Measurements from ENCODE around the gene ANO9. TPM values are rescaled to one million over a fixed set of nuclear protein-coding genes. Genes with fewer than 3 reads are reported as not detected.

Gene ANO9
- total and polyA plus RNA-seq, 2 donors (not counting 1 experiment from before 2014, with no cell fraction given): not detected

GRCh38 chr11:452203-452744 lies 10.5 kb upstream of the ANO9 start:
- Histone ChIP-seq H3K4me1 (ENCODE audit: control insufficient read depth, extremely low read depth, insufficient read depth, low read length) (peaks cover 2% of the 10 kb centered on the region), H2AFZ (ENCODE audit: low read length) (no peak overlapping the region), H3K4me3 (replicated peaks in 1 of 4; ENCODE audit: control extremely low read depth in 1 of 4, insufficient read depth in 1 of 4, low read depth in 3 of 4, low read length in 4 of 4) (no peak overlapping the region), H3K27me3 (ENCODE audit: control insufficient read depth, insufficient read depth, low read length) (no peaks in the 10 kb centered on the region), H3K4me2 (ENCODE audit: extremely low read depth, insufficient read depth, low read length) (no peak overlapping the region), H3K9me3 (ENCODE audit: control insufficient read depth, insufficient read depth, low read depth, low read length) (no peaks in the 10 kb centered on the region), H3K36me3 (ENCODE audit: control insufficient read depth, insufficient read depth, low read length) (peaks cover 19% of the 10 kb centered on the region), H3K79me2 (ENCODE audit: control insufficient read depth, insufficient read depth, low read length) (peaks cover 38% of the 10 kb centered on the region), H3K27ac (ENCODE audit: insufficient read depth, low read length) (no peak overlapping the region), H4K20me1 (ENCODE audit: control insufficient read depth, extremely low read depth, insufficient read depth, low read length) (no peaks in the 10 kb centered on the region), H3K9ac (ENCODE audit: insufficient read depth, low read length) (no peak overlapping the region)
- no peak for TF ChIP-seq CTCF (conservative IDR thresholded peaks at IDR 0.05 in 1 of 2, IDR thresholded peaks at IDR 0.05 in 1 of 2; ENCODE audit: low read depth in 1 of 2, low read length in 2 of 2)
- no peak for TF ChIP-seq EZH2 (IDR thresholded peaks at IDR 0.05; ENCODE audit: low read length, missing control alignments)
- DNase-seq (ENCODE audit: low read depth in 2 of 2): no peak

GRCh38 chr11:451738-452137 lies 9.9 kb upstream of the ANO9 start:
- Histone ChIP-seq H4K20me1 (ENCODE audit: control insufficient read depth, extremely low read depth, insufficient read depth, low read length) (no peaks in the 10 kb centered on the region), H2AFZ (ENCODE audit: low read length) (no peak overlapping the region), H3K9me3 (ENCODE audit: control insufficient read depth, insufficient read depth, low read depth, low read length) (no peaks in the 10 kb centered on the region), H3K36me3 (ENCODE audit: control insufficient read depth, insufficient read depth, low read length) (peaks cover 16% of the 10 kb centered on the region), H3K9ac (ENCODE audit: insufficient read depth, low read length) (no peak overlapping the region), H3K79me2 (ENCODE audit: control insufficient read depth, insufficient read depth, low read length) (peaks cover 38% of the 10 kb centered on the region), H3K4me2 (ENCODE audit: extremely low read depth, insufficient read depth, low read length) (peak overlapping the region; percentile 97), H3K27me3 (ENCODE audit: control insufficient read depth, insufficient read depth, low read length) (no peaks in the 10 kb centered on the region), H3K4me3 (replicated peaks in 1 of 4; ENCODE audit: control extremely low read depth in 1 of 4, insufficient read depth in 1 of 4, low read depth in 3 of 4, low read length in 4 of 4) (peak overlapping the region; percentile 78 to 90 (median 86)), H3K4me1 (ENCODE audit: control insufficient read depth, extremely low read depth, insufficient read depth, low read length) (peaks cover 2% of the 10 kb centered on the region), H3K27ac (ENCODE audit: insufficient read depth, low read length) (no peak overlapping the region)
- TF ChIP-seq CTCF (conservative IDR thresholded peaks at IDR 0.05 in 1 of 2, IDR thresholded peaks at IDR 0.05 in 1 of 2; ENCODE audit: low read depth in 1 of 2, low read length in 2 of 2): no peak
- no peak for TF ChIP-seq EZH2 (IDR thresholded peaks at IDR 0.05; ENCODE audit: low read length, missing control alignments)
- DNase-seq (ENCODE audit: low read depth in 2 of 2): no peak

- H2AFZ ChIP-seq (ENCODE audit: low read length): no peak overlapping the region
Observed at GRCh38 chr11:450809-451451, 9.1 kb upstream of the ANO9 start.

More at GRCh38 chr11:450809-451451, 9.1 kb upstream of the ANO9 start:
- H3K9ac ChIP-seq (ENCODE audit: insufficient read depth, low read length): peak overlapping the region; percentile 83
- TF ChIP-seq EZH2 (IDR thresholded peaks at IDR 0.05; ENCODE audit: low read length, missing control alignments): no peak
- no peak for TF ChIP-seq CTCF (conservative IDR thresholded peaks at IDR 0.05 in 1 of 2, IDR thresholded peaks at IDR 0.05 in 1 of 2; ENCODE audit: low read depth in 1 of 2, low read length in 2 of 2)
- H4K20me1 ChIP-seq (ENCODE audit: control insufficient read depth, extremely low read depth, insufficient read depth, low read length): no peaks in the 10 kb centered on the region
- DNase-seq (ENCODE audit: low read depth in 2 of 2): peak; percentile 61 to 63
- H3K9me3 ChIP-seq (ENCODE audit: control insufficient read depth, insufficient read depth, low read depth, low read length): no peaks in the 10 kb centered on the region
- H3K27ac ChIP-seq (ENCODE audit: insufficient read depth, low read length): peak overlapping the region; percentile 90
- peak overlapping the region; percentile 78 to 90 (median 86) for H3K4me3 ChIP-seq (replicated peaks in 1 of 4; ENCODE audit: control extremely low read depth in 1 of 4, insufficient read depth in 1 of 4, low read depth in 3 of 4, low read length in 4 of 4)
- peak overlapping the region; percentile 97 for H3K4me2 ChIP-seq (ENCODE audit: extremely low read depth, insufficient read depth, low read length)
- peaks cover 2% of the 10 kb centered on the region for H3K4me1 ChIP-seq (ENCODE audit: control insufficient read depth, extremely low read depth, insufficient read depth, low read length)
- peaks cover 38% of the 10 kb centered on the region for H3K79me2 ChIP-seq (ENCODE audit: control insufficient read depth, insufficient read depth, low read length)
- peaks cover 16% of the 10 kb centered on the region for H3K36me3 ChIP-seq (ENCODE audit: control insufficient read depth, insufficient read depth, low read length)
- H3K27me3 ChIP-seq (ENCODE audit: control insufficient read depth, insufficient read depth, low read length): no peaks in the 10 kb centered on the region

Data from fibroblast of lung (primary cell).